Endothelial cell of umbilical vein (primary cell): ENCODE results near the gene KLHL26. TPM values are rescaled to one million over a fixed set of nuclear protein-coding genes. Genes with fewer than 3 reads are reported as not detected.

Source experiments
- BruUV-seq: library from RNA; stranded (reverse); fragments of 400-500 nt; replicated peaks from 2 replicates; lab custom pipeline; 2021; lab: Mats Ljungman, UMichigan
- CTCF ChIA-PET: fragments of 300-600, 350-600 bp; sonication (Branson Sonifier 250); formaldehyde crosslinking; loops from one replicate; lab custom pipeline; 2021; ENCODE audit warnings: antibody characterized with exemption, inconsistent platforms; lab: Charles Lee
- POLR2A ChIA-PET: fragments of 300-600, 350-600 bp; sonication (Branson Sonifier 250); formaldehyde crosslinking; loops from one replicate; lab custom pipeline; 2021; ENCODE audit warnings: antibody characterized with exemption, inconsistent platforms; lab: Charles Lee
- DNase-seq: peaks from one replicate; pipeline ENCODE4 v3.0.0-alpha.2; 2011; ENCODE audit warnings: low read depth, low spot score
- FAIRE-seq: peaks from 2 replicates; lab custom pipeline; 2011; peaks lifted over from hg19 to GRCh38; lab: Jason Lieb, UNC
- H2AFZ ChIP-seq: 2 replicates; pipeline ENCODE4 v1.6.0; 2012; ENCODE audit warnings: low read depth, low read length, control low read depth, inconsistent platforms
- H3K27ac ChIP-seq: 2 replicates; pipeline ENCODE4 v1.5.1; 2011; ENCODE audit warnings: low read depth, mild to moderate bottlenecking, control low read depth, low read length, moderate library complexity; ENCODE audit not compliant: insufficient read depth
- H3K27me3 ChIP-seq, 2 experiments: 2 replicates each; pipeline versions ENCODE4 v1.6.0 to v1.6.1; 2011; ENCODE audit warnings: low read length in 2 of 2, mixed read lengths in 1 of 2; ENCODE audit not compliant: control insufficient read depth in 2 of 2, insufficient read depth in 2 of 2
- H3K36me3 ChIP-seq, 2 experiments: 2 replicates in 1 of 2; 3 replicates in 1 of 2; pipeline ENCODE4 v1.5.1; 2011; ENCODE audit warnings: low read length in 2 of 2, mild to moderate bottlenecking in 1 of 2, moderate library complexity in 1 of 2; ENCODE audit not compliant: control insufficient read depth in 2 of 2, insufficient read depth in 2 of 2; ENCODE audit errors: extremely low read depth in 1 of 2
- H3K4me1 ChIP-seq: 3 replicates; pipeline ENCODE4 v1.5.1; 2011; ENCODE audit warnings: mild to moderate bottlenecking, low read length; ENCODE audit not compliant: control insufficient read depth, insufficient read depth; ENCODE audit errors: extremely low read depth
- H3K4me2 ChIP-seq: 2 replicates; pipeline ENCODE4 v1.6.1; 2011; ENCODE audit warnings: low read length, control low read depth, mixed read lengths; ENCODE audit not compliant: insufficient read depth
- H3K4me3 ChIP-seq, 3 experiments: fragments of 200-600 bp in 1 of 3; sonication (generic), shearing (Covaris generic) in 1 of 3; replicated peaks in 1 of 3; 2 replicates each; pipeline ENCODE4 v1.5.1; 2011 to 2016; ENCODE audit warnings: control low read depth in 3 of 3, low read length in 3 of 3, mild to moderate bottlenecking in 2 of 3, inconsistent platforms in 1 of 3, low read depth in 1 of 3, moderate library complexity in 1 of 3; ENCODE audit not compliant: insufficient read depth in 1 of 3
- H3K79me2 ChIP-seq: 2 replicates; pipeline ENCODE4 v1.6.0; 2012; ENCODE audit warnings: low read length, inconsistent platforms; ENCODE audit not compliant: control insufficient read depth, insufficient read depth
- H3K9ac ChIP-seq: replicated peaks from 2 replicates; pipeline ENCODE3; 2011; ENCODE audit warnings: low read length, control low read depth; ENCODE audit not compliant: insufficient read depth; ENCODE audit errors: extremely low read depth
- H3K9me1 ChIP-seq: replicated peaks from 3 replicates; pipeline ENCODE4 v1.6.0; 2011; ENCODE audit warnings: mild to moderate bottlenecking, low read length; ENCODE audit not compliant: control insufficient read depth, insufficient read depth; ENCODE audit errors: extremely low read depth
- H3K9me3 ChIP-seq: replicated peaks from 2 replicates; pipeline ENCODE4 v1.5.1; 2012; ENCODE audit warnings: low read length, inconsistent platforms; ENCODE audit not compliant: control insufficient read depth, insufficient read depth
- H4K20me1 ChIP-seq: replicated peaks from 2 replicates; pipeline ENCODE3; 2011; ENCODE audit warnings: mild to moderate bottlenecking, low read length; ENCODE audit not compliant: control insufficient read depth, insufficient read depth; ENCODE audit errors: extremely low read depth
- CTCF ChIP-seq, 2 donors: IDR thresholded peaks; 1 replicate in 1 of 2; 2 replicates in 1 of 2; pipeline ENCODE4 v1.5.1; 2011; ENCODE audit warnings: low read length in 2 of 2, mild to moderate bottlenecking in 2 of 2, moderate library complexity in 2 of 2, control low read depth in 1 of 2, inconsistent platforms in 1 of 2, low read depth in 1 of 2; ENCODE audit not compliant: insufficient read depth in 1 of 2; ENCODE audit errors: extremely low read depth in 1 of 2
- EZH2 ChIP-seq: IDR thresholded peaks from 2 replicates; pipeline ENCODE4 v1.6.1; 2012; ENCODE audit warnings: borderline replicate concordance, low read depth, mild to moderate bottlenecking, moderate library complexity, low read length, inconsistent platforms; ENCODE audit not compliant: severe bottlenecking
- FOS ChIP-seq: IDR thresholded peaks from 2 replicates; pipeline ENCODE4 v1.6.1; 2011; ENCODE audit warnings: mild to moderate bottlenecking, low read length, moderate library complexity, borderline replicate concordance; ENCODE audit not compliant: insufficient read depth
- GATA2 ChIP-seq: IDR thresholded peaks from 2 replicates; pipeline ENCODE4 v1.7.0; 2011; ENCODE audit warnings: low read depth, mild to moderate bottlenecking, moderate library complexity, mixed read lengths, low read length; ENCODE audit not compliant: insufficient read length, insufficient read depth
- JUN ChIP-seq: IDR thresholded peaks from 2 replicates; pipeline ENCODE4 v1.6.1; 2011; ENCODE audit warnings: borderline replicate concordance, low read depth; ENCODE audit not compliant: insufficient read length, insufficient read depth
- MAX ChIP-seq: IDR thresholded peaks from 2 replicates; pipeline ENCODE4 v1.6.1; 2011; ENCODE audit not compliant: insufficient read depth, insufficient read length
- MYC ChIP-seq: IDR thresholded peaks from one replicate; pipeline ENCODE4 v1.6.1; 2011; ENCODE audit warnings: mild to moderate bottlenecking, low read depth, low read length
- POLR2A ChIP-seq: IDR thresholded peaks from 2 replicates; pipeline ENCODE4 v1.6.1; 2012; ENCODE audit warnings: low read depth, mild to moderate bottlenecking, control low read depth, low read length
- POLR2AphosphoS5 ChIP-seq: IDR thresholded peaks from 2 replicates; pipeline ENCODE4 v1.6.1; 2012; ENCODE audit warnings: low read depth, mild to moderate bottlenecking, control low read depth, low read length, moderate library complexity; ENCODE audit not compliant: insufficient read depth
- dilution Hi-C: fragments of 300-500 bp; cut with MboI; formaldehyde crosslinking; loops from one replicate; pipeline ENCODE4 v1.15.0; 2019; ENCODE audit warnings: low sequenced_read_pairs; ENCODE audit not compliant: extremely low pct_ligation_motif_present
- intact Hi-C: fragments of 100-400 bp; cut with micrococcal nuclease; formaldehyde crosslinking; loops from one replicate; pipeline ENCODE4 v1.10.0; 2022
- polyA plus RNA-seq, 4 experiments: library from polyadenylated mRNA; depleted of rRNA in 3 of 4; stranded (reverse) in 3 of 4; unstranded in 1 of 4; fragments of >200 nt; gene quantifications; 2 replicates each; pipeline versions ENCODE4 v1.2.1 to v1.2.3, GENCODE V29; 2011 to 2012; ENCODE audit warnings: missing spikeins in 1 of 4
- total RNA-seq: library from RNA; stranded (reverse); gene quantifications from 2 replicates; pipeline ENCODE4 v1.2.3, GENCODE V29; 2021

The KLHL26 gene
- total and polyA plus RNA-seq, 2 donors (not counting 3 experiments of a cell fraction or from before 2014, with no cell fraction given): 2.4 to 6.2 TPM

DNA sequence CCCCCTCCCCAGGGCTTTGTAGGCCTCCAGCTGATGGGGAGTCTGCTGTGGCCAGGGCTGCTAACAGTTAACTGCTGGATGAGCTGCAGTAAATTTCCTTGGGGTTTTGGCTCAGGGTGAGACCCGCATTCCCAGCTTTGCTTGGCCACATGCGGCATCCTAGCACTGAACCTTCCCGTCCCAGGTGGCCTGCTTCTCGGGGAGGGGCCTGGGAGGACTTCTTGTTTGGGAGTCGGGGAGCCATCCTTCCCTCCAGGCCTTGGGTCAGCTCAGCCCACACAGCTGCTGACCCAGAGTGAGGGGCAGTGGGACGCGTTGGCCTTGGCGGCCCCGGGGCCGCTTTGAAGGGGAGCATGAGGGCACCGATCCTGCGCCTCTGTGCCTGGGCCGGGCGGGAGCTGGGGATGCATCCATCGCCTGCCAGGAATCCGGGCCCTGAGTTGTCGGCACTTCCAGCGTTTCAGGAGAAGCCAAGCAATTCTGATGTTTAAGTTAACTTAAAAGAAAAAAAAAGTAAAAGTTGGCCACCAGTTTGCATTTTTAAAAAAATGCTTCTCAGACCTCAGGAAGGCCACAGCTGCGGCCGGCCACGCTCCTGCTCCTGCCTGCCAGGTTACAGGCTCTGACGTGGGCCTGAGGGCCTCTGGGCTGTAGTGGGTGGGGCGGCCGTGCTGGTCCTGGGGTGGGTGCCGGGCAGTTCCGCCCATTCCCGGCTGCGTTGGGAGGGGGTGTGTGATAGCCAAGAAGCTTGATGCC, 74.3 kb downstream of the KLHL26 start:
- Histone ChIP-seq H3K9me1 (no peaks in the 10 kb centered on the region), H3K27ac (no peak overlapping the region), H3K36me3 (no peaks in the 10 kb centered on the region), H2AFZ (no peak overlapping the region), H3K9me3 (no peaks in the 10 kb centered on the region), H3K27me3 (no peaks in the 10 kb centered on the region), H3K4me3 (no peak overlapping the region), H3K4me1 (peaks cover 2% of the 10 kb centered on the region), H3K79me2 (no peaks in the 10 kb centered on the region), H3K9ac (no peak overlapping the region), H3K4me2 (no peak overlapping the region), H4K20me1 (no peaks in the 10 kb centered on the region)
- CTCF ChIA-PET: interaction anchor here (1.1 to 1.5 kb wide), 2 partner anchors 14 to 122 kb away, joined by 3 read pairs; no protein-coding TSS in a partner anchor
- no TSS peak for BruUV-seq
- DNase-seq (no peak), FAIRE-seq (no peak)
- POLR2A ChIA-PET: no interaction called here
- TF ChIP-seq JUN (no peak), FOS (no peak), MAX (no peak), MYC (no peak), EZH2 (no peak), POLR2A (no peak), CTCF (IDR thresholded peaks at IDR 0.05; ENCODE audit: extremely low read depth in 1 of 2, insufficient read depth in 1 of 2, low read depth in 1 of 2, low read length in 2 of 2) (no peak), POLR2AphosphoS5 (no peak), GATA2 (no peak)
- intact Hi-C loops: no loop called here
- dilution Hi-C loops: no loop called here
